Mesendoderm (in vitro differentiated cells): ENCODE measurements around the gene PADI3. TPM values are rescaled to one million over a fixed set of nuclear protein-coding genes. Genes with fewer than 3 reads are reported as not detected.

Experiments
- small RNA-seq: library from polyadenylated mRNA; stranded (forward); fragments of <200 nt; extraction: miRNeasy Mini kit (QIAGEN cat#:217004); gene quantifications from one replicate; pipeline ENCODE3, GENCODE V24; 2013; ENCODE audit not compliant: insufficient read depth

Gene PADI3

Small RNA genes within 50 kb of the gene (small RNA-seq; reads per million reads assigned to genes)
- gene MIR3972 = not detected
